Measurements from ENCODE around the gene ANKRD36C.
A peak's percentile ranks its signal among the peaks of the same experiment; 100 is the strongest.
"Not testable (repeated sequence)": the region's sequence is repeated elsewhere in the genome, so short reads cannot be mapped to it uniquely, and the experiment has no call there.

The ANKRD36C gene

DNA sequence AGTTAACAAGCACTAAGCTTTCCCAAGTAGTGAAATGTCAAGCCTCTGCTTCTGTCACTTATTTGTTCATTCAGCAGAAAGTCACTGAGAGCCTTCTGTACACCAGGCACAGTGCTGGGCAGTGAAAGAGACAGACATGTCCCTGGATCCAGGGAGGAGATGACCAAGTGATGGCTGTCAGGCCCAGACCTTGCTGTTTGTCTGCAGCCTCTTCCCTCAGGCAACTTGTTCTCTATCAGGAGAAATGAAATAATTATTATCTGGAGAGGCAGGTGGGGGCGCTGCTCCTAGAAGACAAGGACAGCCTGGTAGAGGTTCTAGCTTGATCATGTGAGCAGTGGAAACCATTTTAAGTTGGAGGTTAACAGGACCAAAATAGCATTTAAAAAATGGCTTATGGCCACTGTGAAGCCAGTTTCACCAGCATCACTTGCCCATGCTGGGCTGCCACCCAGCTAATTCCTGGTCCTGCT is 21.2 kb upstream of the ANKRD36C start:
- not testable (repeated sequence) for H3K36me3 Mint-ChIP-seq (ENCODE audit: low read depth); H3K27ac Mint-ChIP-seq; H3K9me3 Mint-ChIP-seq; H3K27me3 Mint-ChIP-seq; H3K4me3 Mint-ChIP-seq
- peaks cover 13% of the 10 kb centered on the region for H3K4me1 Mint-ChIP-seq (ENCODE audit: low read depth)

DNA sequence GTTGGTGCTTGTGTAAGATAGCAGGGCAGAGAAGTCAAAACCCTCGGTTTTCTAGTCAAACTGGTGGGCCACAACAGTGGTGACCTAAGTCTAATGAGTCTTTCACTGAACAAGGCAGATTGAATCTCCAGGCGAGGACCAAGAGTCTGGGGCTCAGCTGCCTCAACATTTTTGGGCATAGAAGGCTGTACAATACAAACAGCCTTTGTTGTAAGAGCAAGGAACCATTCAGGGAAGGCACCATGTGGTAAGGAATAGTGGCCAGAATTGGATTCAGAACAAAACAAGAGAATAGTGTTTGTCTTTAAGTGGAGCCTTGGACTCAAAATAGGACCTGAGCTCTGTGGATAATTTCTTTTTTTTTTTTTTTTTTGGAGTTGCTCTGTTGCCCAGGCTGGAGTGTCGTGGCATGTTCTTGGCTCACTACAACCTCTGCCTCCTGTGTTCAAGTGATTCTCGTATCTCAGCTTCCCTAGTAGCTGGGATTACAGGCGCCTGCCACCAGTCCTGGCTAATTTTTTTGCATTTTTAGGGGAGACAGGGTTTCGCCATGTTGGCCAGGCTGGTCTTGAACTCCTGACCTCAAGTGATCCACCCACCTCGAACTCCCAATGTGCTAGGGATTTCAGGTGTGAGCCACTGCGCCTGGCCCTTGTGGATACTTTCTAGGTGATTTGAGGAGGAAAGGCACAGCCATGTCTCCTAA is 20.6 kb upstream of the ANKRD36C start:
- H3K27ac Mint-ChIP-seq; H3K4me3 Mint-ChIP-seq; H3K27me3 Mint-ChIP-seq; H3K9me3 Mint-ChIP-seq; H3K36me3 Mint-ChIP-seq (ENCODE audit: low read depth): not testable (repeated sequence)
- H3K4me1 Mint-ChIP-seq (ENCODE audit: low read depth) = peaks cover 13% of the 10 kb centered on the region

DNA sequence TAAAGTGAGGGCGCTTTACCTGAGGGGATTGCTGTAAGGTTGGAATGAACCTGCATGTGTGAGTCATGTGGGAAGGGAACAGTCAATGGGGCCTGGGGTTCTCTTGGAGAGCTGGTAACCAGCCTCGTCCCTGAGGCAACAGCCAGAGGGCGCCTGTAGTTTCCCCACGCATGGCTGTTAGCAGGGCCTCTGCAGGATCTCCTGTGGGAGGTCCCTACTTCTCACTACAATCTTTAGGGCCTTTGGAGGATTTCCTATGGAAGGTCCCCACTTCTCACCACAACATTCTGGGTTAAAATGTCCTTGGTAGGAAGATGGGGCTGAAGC is 19.5 kb upstream of the ANKRD36C start:
- peaks cover 12% of the 10 kb centered on the region for H3K27me3 Mint-ChIP-seq
- H3K27ac Mint-ChIP-seq; H3K36me3 Mint-ChIP-seq (ENCODE audit: low read depth); H3K9me3 Mint-ChIP-seq: not testable (repeated sequence)
- H3K4me3 Mint-ChIP-seq = peak overlapping the region; percentile 62
- peaks cover 13% of the 10 kb centered on the region for H3K4me1 Mint-ChIP-seq (ENCODE audit: low read depth)

GRCh38 chr2:96010320-96011128 is 18.9 kb upstream of the ANKRD36C start:
- H3K9me3 Mint-ChIP-seq; H3K36me3 Mint-ChIP-seq (ENCODE audit: low read depth); H3K27ac Mint-ChIP-seq: not testable (repeated sequence)
- Mint-ChIP-seq H3K4me1 (ENCODE audit: low read depth) (peaks cover 13% of the 10 kb centered on the region), H3K4me3 (peak overlapping the region; percentile 80), H3K27me3 (peaks cover 18% of the 10 kb centered on the region)

DNA sequence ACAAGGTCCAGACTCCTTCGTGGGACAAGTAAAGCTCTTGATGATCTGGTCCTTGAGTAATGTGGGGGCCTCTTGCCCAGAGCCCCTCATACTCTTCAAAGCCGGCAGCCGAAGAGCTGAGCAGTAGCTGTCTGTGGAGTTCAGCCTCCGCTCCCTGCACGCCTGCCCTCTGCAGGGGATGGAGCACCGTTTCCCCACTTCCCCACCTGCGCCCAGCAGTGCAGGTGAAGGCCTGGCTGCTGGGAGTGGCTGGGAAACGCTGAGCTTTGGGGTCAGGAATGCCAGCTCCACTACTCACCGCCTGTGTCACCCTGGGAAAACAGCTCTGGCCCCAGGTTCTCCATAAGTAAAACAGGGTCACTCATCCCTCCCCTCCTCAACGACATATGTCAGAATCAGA is 18.2 kb upstream of the ANKRD36C start:
- not testable (repeated sequence) for H3K9me3 Mint-ChIP-seq; H3K36me3 Mint-ChIP-seq (ENCODE audit: low read depth)
- Mint-ChIP-seq H3K4me1 (ENCODE audit: low read depth) (peaks cover 13% of the 10 kb centered on the region), H3K4me3 (peak overlapping the region; percentile 80), H3K27me3 (peaks cover 25% of the 10 kb centered on the region), H3K27ac (peak overlapping the region; percentile 53)

- not testable (repeated sequence) for H3K36me3 Mint-ChIP-seq (ENCODE audit: low read depth); H3K27ac Mint-ChIP-seq; H3K4me3 Mint-ChIP-seq; H3K9me3 Mint-ChIP-seq
- H3K4me1 Mint-ChIP-seq (ENCODE audit: low read depth) = peaks cover 13% of the 10 kb centered on the region
- H3K27me3 Mint-ChIP-seq = peaks cover 30% of the 10 kb centered on the region
Observed at GRCh38 chr2:96008051-96008450, 16.4 kb upstream of the ANKRD36C start.

DNA sequence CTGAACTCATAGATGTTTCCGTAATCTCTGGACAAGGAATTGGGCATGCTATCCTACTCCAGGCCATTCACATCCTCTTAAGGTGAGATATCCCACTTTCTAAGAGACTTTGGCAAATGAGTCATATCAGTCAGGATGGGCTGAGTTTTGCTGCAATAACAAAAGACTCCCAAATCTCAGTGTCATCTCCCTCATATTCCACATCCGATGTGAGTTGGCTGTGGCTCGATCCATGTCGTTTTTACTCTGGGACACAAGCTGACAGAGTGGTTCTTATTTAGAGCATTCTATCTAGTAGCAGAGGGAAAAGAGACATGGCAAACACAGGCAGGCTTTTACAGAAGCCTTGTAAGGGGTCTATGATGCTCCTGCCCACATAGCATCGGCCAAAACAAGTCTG is 14.6 kb upstream of the ANKRD36C start:
- not testable (repeated sequence) for H3K4me1 Mint-ChIP-seq (ENCODE audit: low read depth); H3K9me3 Mint-ChIP-seq; H3K27ac Mint-ChIP-seq; H3K36me3 Mint-ChIP-seq (ENCODE audit: low read depth); H3K4me3 Mint-ChIP-seq
- H3K27me3 Mint-ChIP-seq = peaks cover 36% of the 10 kb centered on the region

GRCh38 chr2:95992520-95993272 is 1.1 kb upstream of the ANKRD36C start:
- H3K4me1 Mint-ChIP-seq (ENCODE audit: low read depth) = not testable (repeated sequence)
- peak overlapping the region; percentile 91 for H3K27ac Mint-ChIP-seq
- peak overlapping the region; percentile 83 for H3K4me3 Mint-ChIP-seq

GRCh38 chr2:95992102-95992501 is 478 bp upstream of the ANKRD36C start:
- not testable (repeated sequence) for H3K4me1 Mint-ChIP-seq (ENCODE audit: low read depth); H3K36me3 Mint-ChIP-seq (ENCODE audit: low read depth); H3K9me3 Mint-ChIP-seq
- peak overlapping the region; percentile 74 for H3K4me3 Mint-ChIP-seq
- peak overlapping the region; percentile 55 for H3K27ac Mint-ChIP-seq
- H3K27me3 Mint-ChIP-seq = peaks cover 26% of the 10 kb centered on the region

More at GRCh38 chr2:95992520-95993272, 1.1 kb upstream of the ANKRD36C start:
- not testable (repeated sequence) for H3K9me3 Mint-ChIP-seq; H3K36me3 Mint-ChIP-seq (ENCODE audit: low read depth)
- H3K27me3 Mint-ChIP-seq = peaks cover 27% of the 10 kb centered on the region

DNA sequence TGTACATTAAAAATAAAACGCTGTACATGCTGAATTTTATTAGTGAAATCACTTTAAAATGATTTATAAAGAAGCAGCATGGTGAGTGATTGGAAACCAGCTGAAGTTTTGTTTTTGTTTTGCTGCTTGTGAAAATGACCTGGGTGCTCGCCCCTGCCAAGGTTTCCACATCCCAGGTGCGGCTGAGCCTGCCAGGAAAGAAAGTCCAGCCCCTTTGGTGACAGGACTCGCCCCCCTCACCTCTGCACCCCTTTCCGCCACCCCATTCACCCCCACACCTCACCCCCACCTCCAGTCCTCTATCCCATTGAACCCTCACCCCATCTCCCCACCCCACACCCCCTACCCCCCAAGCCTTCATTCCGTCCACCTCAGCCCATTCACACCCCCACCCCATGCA is 740 bp downstream of the ANKRD36C start:
- not testable (repeated sequence) for H3K9me3 Mint-ChIP-seq; H3K36me3 Mint-ChIP-seq (ENCODE audit: low read depth); H3K27ac Mint-ChIP-seq; H3K4me1 Mint-ChIP-seq (ENCODE audit: low read depth)
- peaks cover 19% of the 10 kb centered on the region for H3K27me3 Mint-ChIP-seq
- peak overlapping the region; percentile 32 for H3K4me3 Mint-ChIP-seq

DNA sequence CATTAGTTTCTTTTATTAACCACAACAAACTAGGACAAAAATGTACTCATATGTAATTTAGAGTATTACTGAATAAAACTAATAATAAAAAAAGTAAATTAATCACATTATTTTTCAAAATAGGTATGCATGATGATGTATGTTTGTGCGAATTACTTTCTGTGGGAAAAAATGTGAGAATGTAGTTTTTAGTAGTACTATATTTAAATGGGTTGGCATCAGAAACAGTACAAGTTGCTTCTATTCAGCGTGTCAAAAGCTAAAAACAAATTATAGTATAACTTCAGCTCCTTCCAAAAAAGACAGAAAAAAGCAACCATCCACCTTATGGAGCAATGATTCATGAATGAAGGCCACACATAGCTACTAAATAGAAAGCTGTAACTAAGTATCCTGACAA is 40.0 kb downstream of the ANKRD36C start:
- H3K4me1 Mint-ChIP-seq (ENCODE audit: low read depth); H3K4me3 Mint-ChIP-seq; H3K27me3 Mint-ChIP-seq; H3K9me3 Mint-ChIP-seq; H3K27ac Mint-ChIP-seq; H3K36me3 Mint-ChIP-seq (ENCODE audit: low read depth): not testable (repeated sequence)

GRCh38 chr2:95948039-95948438 is 43.6 kb downstream of the ANKRD36C start:
- not testable (repeated sequence) for H3K4me1 Mint-ChIP-seq (ENCODE audit: low read depth); H3K9me3 Mint-ChIP-seq; H3K4me3 Mint-ChIP-seq; H3K27ac Mint-ChIP-seq; H3K27me3 Mint-ChIP-seq
- H3K36me3 Mint-ChIP-seq (ENCODE audit: low read depth) = peaks cover 13% of the 10 kb centered on the region

GRCh38 chr2:95939947-95940346 is 51.7 kb downstream of the ANKRD36C start:
- H3K9me3 Mint-ChIP-seq; H3K27me3 Mint-ChIP-seq; H3K4me1 Mint-ChIP-seq (ENCODE audit: low read depth); H3K27ac Mint-ChIP-seq; H3K4me3 Mint-ChIP-seq: not testable (repeated sequence)
- H3K36me3 Mint-ChIP-seq (ENCODE audit: low read depth) = peaks cover 30% of the 10 kb centered on the region

GRCh38 chr2:95930740-95931139 is 60.9 kb downstream of the ANKRD36C start:
- not testable (repeated sequence) for H3K27ac Mint-ChIP-seq; H3K9me3 Mint-ChIP-seq; H3K27me3 Mint-ChIP-seq; H3K4me3 Mint-ChIP-seq; H3K4me1 Mint-ChIP-seq (ENCODE audit: low read depth)
- H3K36me3 Mint-ChIP-seq (ENCODE audit: low read depth) = peaks cover 41% of the 10 kb centered on the region

DNA sequence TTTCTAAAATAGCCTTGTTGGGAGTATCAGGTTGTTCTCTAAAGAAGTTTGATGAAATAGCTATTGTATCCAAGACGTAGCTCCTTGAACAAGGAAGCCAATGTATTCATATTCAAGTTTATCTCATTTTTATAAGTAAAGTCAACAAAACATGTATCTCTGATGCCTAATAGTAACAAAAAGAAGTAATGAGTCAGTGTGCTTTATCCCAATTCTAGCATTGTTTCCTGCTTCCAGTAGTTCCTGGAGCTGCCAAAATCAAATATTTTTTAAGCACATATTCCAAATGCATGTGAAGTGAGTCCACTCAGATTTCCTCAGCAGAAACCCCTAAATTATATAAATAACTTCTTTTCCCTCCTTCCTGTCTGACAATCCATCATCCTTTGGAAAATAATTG is 74.6 kb downstream of the ANKRD36C start:
- H3K36me3 Mint-ChIP-seq (ENCODE audit: low read depth) = peaks cover 56% of the 10 kb centered on the region
- H3K4me1 Mint-ChIP-seq (ENCODE audit: low read depth); H3K27ac Mint-ChIP-seq; H3K9me3 Mint-ChIP-seq; H3K27me3 Mint-ChIP-seq; H3K4me3 Mint-ChIP-seq: not testable (repeated sequence)
